Neural cell (in vitro differentiated cells): ENCODE measurements around the gene ZNF281. TPM values are rescaled to one million over a fixed set of nuclear protein-coding genes. Genes with fewer than 3 reads are reported as not detected.

Experiments used
- H2AFZ ChIP-seq: fragments of 200-600, 300-800 bp; sonication (generic), shearing (Covaris generic); 2 replicates; pipeline ENCODE4 v1.6.0; 2014; ENCODE audit warnings: low read depth, mild to moderate bottlenecking, antibody characterized with exemption, low read length, moderate library complexity
- H3F3A ChIP-seq: fragments of 200-600 bp; shearing (Covaris generic); 2 replicates; pipeline ENCODE4 v1.6.1; 2016; ENCODE audit warnings: mild to moderate bottlenecking, moderate library complexity, mixed read lengths, antibody characterized with exemption, low read length; ENCODE audit not compliant: insufficient read depth, poor library complexity, severe bottlenecking
- H3K27ac ChIP-seq: fragments of 200-600, 300-800 bp; sonication (generic), shearing (Covaris generic); 2 replicates; pipeline ENCODE4 v1.5.1; 2014; ENCODE audit warnings: mild to moderate bottlenecking, low read length, moderate library complexity
- H3K27me3 ChIP-seq: fragments of 300-800, 200-600 bp; sonication (generic), shearing (Covaris generic); 2 replicates; pipeline ENCODE4 v1.6.0; 2014; ENCODE audit warnings: mild to moderate bottlenecking, low read depth, low read length, moderate library complexity; ENCODE audit not compliant: insufficient read depth
- H3K36me3 ChIP-seq: fragments of 300-800, 200-600 bp; sonication (generic), shearing (Covaris generic); 2 replicates; pipeline ENCODE4 v1.5.1; 2014; ENCODE audit warnings: mild to moderate bottlenecking, antibody characterized with exemption, low read length, moderate library complexity; ENCODE audit not compliant: insufficient read depth
- H3K4me2 ChIP-seq: fragments of 300-800, 200-600 bp; sonication (generic), shearing (Covaris generic); 2 replicates; pipeline ENCODE4 v1.6.0; 2014; ENCODE audit warnings: mild to moderate bottlenecking, low read length
- H3K4me3 ChIP-seq: fragments of 300-800, 200-600 bp; sonication (generic), shearing (Covaris generic); 2 replicates; pipeline ENCODE4 v1.5.1; 2014; ENCODE audit warnings: mild to moderate bottlenecking, low read length, moderate library complexity
- H3K79me2 ChIP-seq: fragments of 200-600 bp; shearing (Covaris generic); replicated peaks from 2 replicates; pipeline ENCODE4 v1.6.0; 2014; ENCODE audit warnings: mild to moderate bottlenecking, low read length, moderate library complexity; ENCODE audit not compliant: insufficient read depth
- H3K9ac ChIP-seq: fragments of 300-800, 200-600 bp; sonication (generic), shearing (Covaris generic); 2 replicates; pipeline ENCODE4 v1.6.1; 2016; ENCODE audit warnings: mild to moderate bottlenecking, low read length, mixed read lengths
- H3K9me2 ChIP-seq: fragments of 200-600 bp; shearing (Covaris generic); 2 replicates; pipeline ENCODE4 v1.6.1; 2016; ENCODE audit warnings: mild to moderate bottlenecking, low read length, mixed read lengths; ENCODE audit not compliant: insufficient read depth
- H3K9me3 ChIP-seq: fragments of 200-600, 300-800 bp; sonication (generic), shearing (Covaris generic); 2 replicates; pipeline ENCODE4 v1.6.1; 2016; ENCODE audit warnings: mild to moderate bottlenecking, mixed run types, low read length, moderate library complexity, mixed read lengths
- H4K20me1 ChIP-seq: fragments of 200-600 bp; shearing (Covaris generic); 2 replicates; pipeline ENCODE4 v1.6.1; 2016; ENCODE audit warnings: mild to moderate bottlenecking, mixed run types; ENCODE audit not compliant: insufficient read depth
- EP300 ChIP-seq: fragments of 450-650 bp; conservative IDR thresholded peaks from 2 replicates; pipeline ENCODE4 v1.6.1; 2014; ENCODE audit warnings: antibody characterized with exemption, mild to moderate bottlenecking, moderate library complexity; ENCODE audit not compliant: poor library complexity, severe bottlenecking
- EZH2 ChIP-seq: fragments of 200-600, 300-800 bp; shearing (Covaris generic), sonication (generic); IDR thresholded peaks from 2 replicates; pipeline ENCODE4 v1.6.1; 2014; ENCODE audit warnings: antibody characterized with exemption, low read length, borderline replicate concordance, mild to moderate bottlenecking; ENCODE audit not compliant: insufficient read depth, poor library complexity, severe bottlenecking
- MXI1 ChIP-seq: fragments of 450-650 bp; conservative IDR thresholded peaks from 2 replicates; pipeline ENCODE4 v1.6.1; 2014; ENCODE audit warnings: antibody characterized with exemption, mild to moderate bottlenecking; ENCODE audit not compliant: poor library complexity, severe bottlenecking
- POLR2AphosphoS5 ChIP-seq: IDR thresholded peaks from 2 replicates; pipeline ENCODE4 v1.6.1; 2012
- RAD21 ChIP-seq: fragments of 450-650 bp; conservative IDR thresholded peaks from 2 replicates; pipeline ENCODE4 v1.6.1; 2014; ENCODE audit warnings: antibody characterized with exemption, mild to moderate bottlenecking, moderate library complexity
- REST ChIP-seq: IDR thresholded peaks from 2 replicates; pipeline ENCODE4 v1.6.1; 2012; ENCODE audit warnings: borderline replicate concordance
- SMC3 ChIP-seq: fragments of 450-650 bp; conservative IDR thresholded peaks from 2 replicates; pipeline ENCODE4 v1.6.1; 2014; ENCODE audit warnings: antibody characterized with exemption, mild to moderate bottlenecking, moderate library complexity; ENCODE audit not compliant: poor library complexity
- TAF1 ChIP-seq: IDR thresholded peaks from 2 replicates; pipeline ENCODE4 v1.6.1; 2012; ENCODE audit warnings: low read depth
- polyA plus RNA-seq: library from polyadenylated mRNA; depleted of rRNA; stranded (reverse); fragments of >200 nt; gene quantifications from 2 replicates; pipeline ENCODE4 v1.2.3, GENCODE V29; 2014
- TF ChIP-seq, protein P1 (sequence below): fragments of 450-650 bp; IDR thresholded peaks from 2 replicates; pipeline ENCODE4 v1.5.1; 2014; ENCODE audit warnings: antibody characterized with exemption, mild to moderate bottlenecking, moderate library complexity; ENCODE audit not compliant: poor library complexity, severe bottlenecking

ZNF281 gene
- polyA plus RNA-seq, 1 donor from 2014 or later = 23.9 TPM

DNA sequence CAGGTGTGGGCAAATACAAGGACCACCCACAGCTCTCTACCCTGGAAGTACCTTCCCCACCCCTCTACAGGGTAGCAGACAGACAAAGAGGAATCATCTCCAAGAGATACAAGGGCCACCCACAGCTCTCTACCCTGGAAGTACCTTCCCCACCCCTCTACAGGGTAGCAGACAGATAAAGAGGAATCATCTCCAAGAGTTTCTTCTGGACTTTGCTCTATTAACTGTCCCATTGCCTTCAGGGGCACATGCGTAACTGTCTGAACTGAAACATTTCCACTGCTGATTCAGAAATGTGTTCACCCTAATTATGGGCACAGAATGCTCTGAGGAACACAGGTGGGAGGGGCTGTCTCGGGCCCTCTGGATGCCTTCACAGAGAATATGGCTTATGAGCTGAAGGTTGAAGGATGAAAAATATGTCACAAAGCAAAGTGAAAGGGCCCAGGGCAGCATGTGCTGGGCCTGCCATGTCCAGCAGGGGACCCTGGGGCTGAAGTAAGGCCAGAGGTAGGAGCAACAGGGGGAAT lies 43.9 kb downstream of the ZNF281 start:
- no peak overlapping the region for H3K9ac ChIP-seq
- H2AFZ ChIP-seq = no peak overlapping the region
- no peaks in the 10 kb centered on the region for H3K79me2 ChIP-seq
- H3K4me3 ChIP-seq = no peak overlapping the region
- H3K4me2 ChIP-seq = no peak overlapping the region
- TF ChIP-seq EZH2 (no peak), EP300 (no peak), REST (no peak), POLR2AphosphoS5 (no peak), RAD21 (no peak), SMC3 (no peak), TAF1 (no peak), MXI1 (no peak)
- TF ChIP-seq, protein P1, sequence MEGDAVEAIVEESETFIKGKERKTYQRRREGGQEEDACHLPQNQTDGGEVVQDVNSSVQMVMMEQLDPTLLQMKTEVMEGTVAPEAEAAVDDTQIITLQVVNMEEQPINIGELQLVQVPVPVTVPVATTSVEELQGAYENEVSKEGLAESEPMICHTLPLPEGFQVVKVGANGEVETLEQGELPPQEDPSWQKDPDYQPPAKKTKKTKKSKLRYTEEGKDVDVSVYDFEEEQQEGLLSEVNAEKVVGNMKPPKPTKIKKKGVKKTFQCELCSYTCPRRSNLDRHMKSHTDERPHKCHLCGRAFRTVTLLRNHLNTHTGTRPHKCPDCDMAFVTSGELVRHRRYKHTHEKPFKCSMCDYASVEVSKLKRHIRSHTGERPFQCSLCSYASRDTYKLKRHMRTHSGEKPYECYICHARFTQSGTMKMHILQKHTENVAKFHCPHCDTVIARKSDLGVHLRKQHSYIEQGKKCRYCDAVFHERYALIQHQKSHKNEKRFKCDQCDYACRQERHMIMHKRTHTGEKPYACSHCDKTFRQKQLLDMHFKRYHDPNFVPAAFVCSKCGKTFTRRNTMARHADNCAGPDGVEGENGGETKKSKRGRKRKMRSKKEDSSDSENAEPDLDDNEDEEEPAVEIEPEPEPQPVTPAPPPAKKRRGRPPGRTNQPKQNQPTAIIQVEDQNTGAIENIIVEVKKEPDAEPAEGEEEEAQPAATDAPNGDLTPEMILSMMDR = no peak
- no peaks in the 10 kb centered on the region for H3K27me3 ChIP-seq
- H4K20me1 ChIP-seq = no peaks in the 10 kb centered on the region
- no peak overlapping the region for H3K27ac ChIP-seq
- no peaks in the 10 kb centered on the region for H3K36me3 ChIP-seq
- no peaks in the 10 kb centered on the region for H3K9me2 ChIP-seq
- no peaks in the 10 kb centered on the region for H3K9me3 ChIP-seq
- H3F3A ChIP-seq = no peaks in the 10 kb centered on the region

- Histone ChIP-seq H3K4me3 (no peak overlapping the region), H3K27me3 (no peaks in the 10 kb centered on the region), H3F3A (no peaks in the 10 kb centered on the region), H3K79me2 (no peaks in the 10 kb centered on the region), H3K9me2 (no peaks in the 10 kb centered on the region), H3K9me3 (no peaks in the 10 kb centered on the region), H3K36me3 (no peaks in the 10 kb centered on the region), H3K9ac (no peak overlapping the region), H3K4me2 (no peak overlapping the region), H4K20me1 (no peaks in the 10 kb centered on the region), H3K27ac (no peak overlapping the region), H2AFZ (no peak overlapping the region)
- TF ChIP-seq RAD21 (no peak), MXI1 (no peak), TAF1 (no peak), SMC3 (no peak), POLR2AphosphoS5 (no peak), EP300 (no peak), REST (no peak)
- TF ChIP-seq, protein P1 = no peak
These were observed 45.0 kb downstream of the ZNF281 start for GRCh38 chr1:200364831-200365230.
